H9 (cell line): ENCODE data around the gene SQSTM1. TPM values are rescaled to one million over a fixed set of nuclear protein-coding genes. Genes with fewer than 3 reads are reported as not detected.

Source experiments
- DNase-seq: peaks from one replicate; pipeline ENCODE4 v3.0.0-alpha.2; 2017
- H2AFZ ChIP-seq: one replicate; pipeline ENCODE4 v1.6.1; 2013; ENCODE audit warnings: mild to moderate bottlenecking, low read length, control low read depth, moderate library complexity
- H2AK5ac ChIP-seq: 2 replicates; pipeline ENCODE4 v1.6.1; 2013; ENCODE audit warnings: low read length, control low read depth, mixed read lengths; ENCODE audit not compliant: insufficient read length
- H2BK120ac ChIP-seq: one replicate; pipeline ENCODE4 v1.6.1; 2013; ENCODE audit warnings: low read depth, mild to moderate bottlenecking, low read length, control low read depth, inconsistent platforms; ENCODE audit not compliant: poor library complexity, severe bottlenecking
- H2BK12ac ChIP-seq: 2 replicates; pipeline ENCODE4 v1.6.1; 2013; ENCODE audit warnings: low read length, control low read depth, mixed read lengths, low read depth; ENCODE audit not compliant: insufficient read length
- H2BK15ac ChIP-seq: 2 replicates; pipeline ENCODE4 v1.6.1; 2013; ENCODE audit warnings: low read depth, low read length, control low read depth
- H2BK20ac ChIP-seq: one replicate; pipeline ENCODE4 v1.6.1; 2013; ENCODE audit warnings: low read depth, mild to moderate bottlenecking, low read length, control low read depth, inconsistent platforms; ENCODE audit not compliant: poor library complexity, severe bottlenecking
- H2BK5ac ChIP-seq: 2 replicates; pipeline ENCODE4 v1.6.1; 2013; ENCODE audit warnings: low read length, control low read depth, mixed read lengths; ENCODE audit not compliant: insufficient read length
- H3K14ac ChIP-seq: 2 replicates; pipeline ENCODE4 v1.6.1; 2013; ENCODE audit warnings: low read length, control low read depth; ENCODE audit not compliant: insufficient read depth
- H3K18ac ChIP-seq: 2 replicates; pipeline ENCODE4 v1.6.1; 2013; ENCODE audit warnings: low read depth, mild to moderate bottlenecking, mixed read lengths, low read length, control low read depth; ENCODE audit not compliant: insufficient read length
- H3K23ac ChIP-seq: 2 replicates; pipeline ENCODE4 v1.6.1; 2013; ENCODE audit warnings: low read length, control low read depth, mixed read lengths, low read depth; ENCODE audit not compliant: insufficient read length
- H3K23me2 ChIP-seq: 2 replicates; pipeline ENCODE4 v1.6.1; 2013; ENCODE audit warnings: low read depth, mild to moderate bottlenecking, mixed read lengths, low read length, control low read depth; ENCODE audit not compliant: insufficient read length, poor library complexity, severe bottlenecking
- H3K27ac ChIP-seq: 2 replicates; pipeline ENCODE4 v1.5.1; 2013; ENCODE audit warnings: low read length, control low read depth, mixed read lengths, low read depth; ENCODE audit not compliant: insufficient read length
- H3K27me3 ChIP-seq: 2 replicates; pipeline ENCODE4 v1.6.1; 2013; ENCODE audit warnings: low read length, control low read depth, inconsistent platforms; ENCODE audit not compliant: insufficient read depth
- H3K4ac ChIP-seq: 2 replicates; pipeline ENCODE4 v1.6.1; 2013; ENCODE audit warnings: low read depth, mild to moderate bottlenecking, control low read depth, inconsistent platforms, low read length, moderate library complexity
- H3K4me1 ChIP-seq: 2 replicates; pipeline ENCODE4 v1.6.1; 2013; ENCODE audit warnings: low read length, control low read depth, inconsistent platforms; ENCODE audit not compliant: insufficient read depth
- H3K4me2 ChIP-seq: 2 replicates; pipeline ENCODE4 v1.6.1; 2013; ENCODE audit warnings: low read length, control low read depth, mixed read lengths; ENCODE audit not compliant: insufficient read length, insufficient read depth
- H3K56ac ChIP-seq: 2 replicates; pipeline ENCODE4 v1.6.1; 2013; ENCODE audit warnings: low read depth, mild to moderate bottlenecking, mixed read lengths, low read length, control low read depth; ENCODE audit not compliant: insufficient read length
- H3K79me1 ChIP-seq: 2 replicates; pipeline ENCODE4 v1.6.1; 2013; ENCODE audit warnings: low read depth, mild to moderate bottlenecking, moderate library complexity, low read length, control low read depth, inconsistent platforms; ENCODE audit not compliant: insufficient read depth, poor library complexity, severe bottlenecking
- H3K79me2 ChIP-seq: 2 replicates; pipeline ENCODE4 v1.6.1; 2013; ENCODE audit warnings: low read length, control low read depth, inconsistent platforms; ENCODE audit not compliant: insufficient read depth
- H3K9ac ChIP-seq: 2 replicates; pipeline ENCODE4 v1.6.1; 2013; ENCODE audit warnings: low read length, control low read depth, mixed read lengths; ENCODE audit not compliant: insufficient read length; ENCODE audit errors: extremely low read depth
- H3K9me3 ChIP-seq: one replicate; pipeline ENCODE4 v1.6.1; 2013; ENCODE audit warnings: low read depth, low read length, inconsistent platforms; ENCODE audit not compliant: control insufficient read depth
- H3T11ph ChIP-seq: one replicate; pipeline ENCODE4 v1.6.1; 2013; ENCODE audit warnings: mild to moderate bottlenecking, low read length, control low read depth, inconsistent platforms
- H4K20me1 ChIP-seq: one replicate; pipeline ENCODE4 v1.6.1; 2013; ENCODE audit not compliant: control insufficient read depth, insufficient read length, insufficient read depth
- H4K5ac ChIP-seq: 2 replicates; pipeline ENCODE4 v1.6.1; 2013; ENCODE audit warnings: low read depth, mild to moderate bottlenecking, mixed read lengths, low read length, control low read depth; ENCODE audit not compliant: insufficient read length
- H4K8ac ChIP-seq: replicated peaks from 2 replicates; pipeline ENCODE4 v1.6.1; 2013; ENCODE audit warnings: low read length, control low read depth, mixed read lengths, low read depth; ENCODE audit not compliant: insufficient read length
- H4K91ac ChIP-seq: 2 replicates; pipeline ENCODE4 v1.6.1; 2013; ENCODE audit warnings: low read depth, mild to moderate bottlenecking, moderate library complexity, mixed read lengths, low read length, control low read depth; ENCODE audit not compliant: insufficient read length
- H3K27ac Mint-ChIP-seq, 3 experiments: 2 replicates in 2 of 3; 3 replicates in 1 of 3; pipeline ENCODE4 v1.8.0; 2020 to 2021; ENCODE audit warnings: mixed read lengths in 3 of 3, mild to moderate bottlenecking in 1 of 3, moderate library complexity in 1 of 3
- H3K27me3 Mint-ChIP-seq: 2 replicates; pipeline ENCODE4 v1.8.0; 2021; ENCODE audit warnings: low read depth, mild to moderate bottlenecking, moderate library complexity, mixed read lengths
- H3K36me3 Mint-ChIP-seq, 3 experiments: 2 replicates in 2 of 3; 3 replicates in 1 of 3; pipeline ENCODE4 v1.8.0; 2020 to 2021; ENCODE audit warnings: low read depth in 3 of 3, mixed read lengths in 3 of 3; ENCODE audit not compliant: insufficient read depth in 1 of 3
- H3K4me1 Mint-ChIP-seq, 2 experiments: 2 replicates each; pipeline ENCODE4 v1.8.0; 2020; ENCODE audit warnings: mixed read lengths in 2 of 2
- H3K4me3 Mint-ChIP-seq, 2 experiments: 2 replicates in 1 of 2; 3 replicates in 1 of 2; pipeline ENCODE4 v1.8.0; 2020 to 2021; ENCODE audit warnings: mild to moderate bottlenecking in 2 of 2, mixed read lengths in 2 of 2, moderate library complexity in 1 of 2
- H3K9me3 Mint-ChIP-seq, 2 experiments: 2 replicates in 1 of 2; 3 replicates in 1 of 2; pipeline ENCODE4 v1.8.0; 2020; ENCODE audit warnings: mild to moderate bottlenecking in 2 of 2, mixed read lengths in 2 of 2, moderate library complexity in 1 of 2
- WGBS: extraction: QIAGEN DNeasy Blood & Tissue Kit; methylation state at CpG from one replicate; pipeline ENCODE4 v1.1.7; 2013; ENCODE audit warnings: missing lambda C conversion rate, low lambda C conversion rate, mixed read lengths; ENCODE audit not compliant: insufficient read length; ENCODE audit errors: extremely low coverage; 5-methylcytosine and 5-hydroxymethylcytosine counted together
- total RNA-seq: library from RNA; stranded (reverse); gene quantifications from 2 replicates; pipeline ENCODE4 v1.2.1, GENCODE V29; 2021
- TF ChIP-seq, protein P1 (sequence below): fragments of 200-600 bp; sonication (generic); conservative IDR thresholded peaks from 3 replicates; pipeline ENCODE4 v1.8.0; 2021; ENCODE audit warnings: antibody characterized with exemption, mild to moderate bottlenecking

Gene SQSTM1
- total RNA-seq, 1 experiment from 2014 or later: 144 TPM

DNA sequence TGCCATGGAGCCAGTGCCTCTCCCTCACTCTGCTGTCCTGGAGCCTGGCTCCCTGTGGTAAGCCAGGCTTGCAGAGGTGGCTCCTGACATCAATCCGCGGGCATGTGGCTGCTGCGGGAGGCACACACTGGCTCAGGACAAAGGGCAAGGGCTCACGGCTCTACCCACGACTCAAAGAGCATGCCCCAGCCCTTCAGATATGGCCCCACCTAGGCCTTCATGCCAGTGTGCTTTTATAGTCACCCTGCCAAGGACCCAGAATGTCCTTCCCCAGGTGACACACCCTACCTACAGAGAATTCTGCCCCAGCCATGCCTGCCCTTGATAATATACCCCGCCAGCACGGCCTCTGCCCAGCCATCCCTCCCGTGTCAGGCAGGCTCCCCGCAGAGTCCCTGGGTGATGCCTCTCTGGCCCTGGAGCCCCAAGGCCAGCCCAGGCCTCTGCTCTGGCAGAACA, 15.6 kb upstream of the SQSTM1 start:
- no peak overlapping the region for H2AFZ ChIP-seq
- H3T11ph ChIP-seq: no peak overlapping the region
- no peaks in the 10 kb centered on the region for H3K27me3 Mint-ChIP-seq

More for the DNA sequence above, 15.6 kb upstream of the SQSTM1 start:
- Histone ChIP-seq H3K4me1 (no peaks in the 10 kb centered on the region), H3K23me2 (peaks cover 5% of the 10 kb centered on the region), H4K91ac (no peak overlapping the region), H3K23ac (no peak overlapping the region), H2BK12ac (no peak overlapping the region), H3K4ac (no peak overlapping the region), H3K4me2 (peak overlapping the region; percentile 51), H2BK20ac (no peak overlapping the region), H3K27ac (no peak overlapping the region), H2BK15ac (no peak overlapping the region), H3K9ac (no peak overlapping the region), H3K27me3 (no peaks in the 10 kb centered on the region), H4K8ac (no peak overlapping the region), H3K56ac (no peak overlapping the region), H2BK5ac (no peak overlapping the region), H3K9me3 (no peaks in the 10 kb centered on the region), H3K14ac (peak overlapping the region; percentile 47; the same call in 1 of the 2 replicates), H2BK120ac (no peak overlapping the region), H2AK5ac (no peak overlapping the region), H4K20me1 (no peaks in the 10 kb centered on the region), H4K5ac (no peak overlapping the region), H3K79me1 (peaks cover 5% of the 10 kb centered on the region), H3K79me2 (no peaks in the 10 kb centered on the region; the same call in 1 of the 2 replicates), H3K18ac (no peak overlapping the region)
- no CpG with 5 or more reads among the region's 9 CpGs for WGBS
- no peaks in the 10 kb centered on the region; a peak in 1 of 5 replicates for H3K9me3 Mint-ChIP-seq
- DNase-seq: no peak
- peaks cover 5 to 14% (median 11%) of the 10 kb centered on the region in 3 experiments; a peak in 6 of 7 replicates for H3K36me3 Mint-ChIP-seq
- peaks cover 28 to 39% of the 10 kb centered on the region in 2 experiments for H3K4me1 Mint-ChIP-seq
- H3K27ac Mint-ChIP-seq: no peak overlapping the region; a peak in 1 of 7 replicates
- TF ChIP-seq, protein P1, sequence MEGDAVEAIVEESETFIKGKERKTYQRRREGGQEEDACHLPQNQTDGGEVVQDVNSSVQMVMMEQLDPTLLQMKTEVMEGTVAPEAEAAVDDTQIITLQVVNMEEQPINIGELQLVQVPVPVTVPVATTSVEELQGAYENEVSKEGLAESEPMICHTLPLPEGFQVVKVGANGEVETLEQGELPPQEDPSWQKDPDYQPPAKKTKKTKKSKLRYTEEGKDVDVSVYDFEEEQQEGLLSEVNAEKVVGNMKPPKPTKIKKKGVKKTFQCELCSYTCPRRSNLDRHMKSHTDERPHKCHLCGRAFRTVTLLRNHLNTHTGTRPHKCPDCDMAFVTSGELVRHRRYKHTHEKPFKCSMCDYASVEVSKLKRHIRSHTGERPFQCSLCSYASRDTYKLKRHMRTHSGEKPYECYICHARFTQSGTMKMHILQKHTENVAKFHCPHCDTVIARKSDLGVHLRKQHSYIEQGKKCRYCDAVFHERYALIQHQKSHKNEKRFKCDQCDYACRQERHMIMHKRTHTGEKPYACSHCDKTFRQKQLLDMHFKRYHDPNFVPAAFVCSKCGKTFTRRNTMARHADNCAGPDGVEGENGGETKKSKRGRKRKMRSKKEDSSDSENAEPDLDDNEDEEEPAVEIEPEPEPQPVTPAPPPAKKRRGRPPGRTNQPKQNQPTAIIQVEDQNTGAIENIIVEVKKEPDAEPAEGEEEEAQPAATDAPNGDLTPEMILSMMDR: no peak
- H3K4me3 Mint-ChIP-seq: peak overlapping the region; percentile 78 to 87
